HepG2 (cell line): ENCODE data around the gene PLA2G4B. TPM values are rescaled to one million over a fixed set of nuclear protein-coding genes. Genes with fewer than 3 reads are reported as not detected.

Source experiments
- CHD4 ChIP-seq: fragments of 200-600 bp; sonication (generic); IDR thresholded peaks from 2 replicates; pipeline ENCODE4 v1.7.0; 2017; ENCODE audit warnings: mild to moderate bottlenecking, low read length, borderline replicate concordance
- HIVEP1 ChIP-seq: sonication (generic); formaldehyde crosslinking; IDR thresholded peaks from 2 replicates; pipeline ENCODE4 v1.4.0; 2020; ENCODE audit warnings: mild to moderate bottlenecking, missing genetic modification reagents
- HNF4G ChIP-seq, 2 experiments: sonication (generic) in 1 of 2; formaldehyde crosslinking in 1 of 2; IDR thresholded peaks; 2 replicates each; pipeline versions ENCODE4 v1.4.0 to v1.6.1; 2011 to 2020; ENCODE audit warnings: borderline replicate concordance in 2 of 2, low read depth in 2 of 2, mild to moderate bottlenecking in 2 of 2, low read length in 1 of 2, missing genetic modification reagents in 1 of 2, moderate library complexity in 1 of 2
- IRF2 ChIP-seq: IDR thresholded peaks from 2 replicates; pipeline ENCODE4 v1.6.1; 2018; ENCODE audit warnings: missing genetic modification reagents, missing compliant biosample characterization
- IRF9 ChIP-seq: sonication (generic); formaldehyde crosslinking; IDR thresholded peaks from 2 replicates; pipeline ENCODE4 v1.8.0; 2022; ENCODE audit warnings: missing genetic modification reagents, mild to moderate bottlenecking, borderline replicate concordance
- MBNL3 ChIP-seq: fragments of 250-450 bp; sonication (Bioruptor Pico); conservative IDR thresholded peaks from 2 replicates; pipeline ENCODE4 v1.8.0; 2022; ENCODE audit warnings: mild to moderate bottlenecking, inconsistent platforms
- MLXIP ChIP-seq: sonication (generic); formaldehyde crosslinking; IDR thresholded peaks from 2 replicates; pipeline ENCODE4 v1.9.0; 2021; ENCODE audit warnings: missing genetic modification reagents, borderline replicate concordance
- MXD1 ChIP-seq: sonication (generic); formaldehyde crosslinking; IDR thresholded peaks from 2 replicates; pipeline ENCODE4 v1.4.0; 2020; ENCODE audit warnings: mild to moderate bottlenecking, missing genetic modification reagents
- NFYC ChIP-seq: IDR thresholded peaks from 2 replicates; pipeline ENCODE4 v1.6.1; 2016; ENCODE audit warnings: missing genetic modification reagents, missing compliant biosample characterization
- PLRG1 ChIP-seq: fragments of 450-650 bp; conservative IDR thresholded peaks from 2 replicates; pipeline ENCODE4 v1.6.1; 2016
- PRMT3 ChIP-seq: sonication (generic); formaldehyde crosslinking; IDR thresholded peaks from 2 replicates; pipeline ENCODE4 v1.8.1; 2022; ENCODE audit warnings: low read depth, mild to moderate bottlenecking, moderate library complexity, missing genetic modification reagents, borderline replicate concordance
- RORA ChIP-seq: sonication (generic); formaldehyde crosslinking; IDR thresholded peaks from 2 replicates; pipeline ENCODE4 v1.5.0; 2020; ENCODE audit warnings: mild to moderate bottlenecking, missing genetic modification reagents, moderate library complexity
- SAP130 ChIP-seq: IDR thresholded peaks from 2 replicates; pipeline ENCODE4 v1.6.1; 2016; ENCODE audit warnings: low read depth
- SIN3B ChIP-seq: fragments of 150-350 bp; IDR thresholded peaks from 2 replicates; pipeline ENCODE4 v1.6.1; 2014; ENCODE audit warnings: low read length
- SSRP1 ChIP-seq: IDR thresholded peaks from 2 replicates; pipeline ENCODE4 v1.6.1; 2016; ENCODE audit warnings: control low read depth
- UBTF ChIP-seq: sonication (generic); formaldehyde crosslinking; IDR thresholded peaks from 2 replicates; pipeline ENCODE4 v1.4.0; 2020; ENCODE audit warnings: mild to moderate bottlenecking, missing genetic modification reagents
- ZNF276 ChIP-seq: sonication (generic); formaldehyde crosslinking; IDR thresholded peaks from 2 replicates; pipeline ENCODE4 v1.4.0; 2020; ENCODE audit warnings: mild to moderate bottlenecking, low read depth, missing genetic modification reagents
- ZNF543 ChIP-seq: sonication (generic); formaldehyde crosslinking; IDR thresholded peaks from 2 replicates; pipeline ENCODE4 v1.4.0; 2020; ENCODE audit warnings: mild to moderate bottlenecking, missing genetic modification reagents
- ZNF569 ChIP-seq: sonication (generic); formaldehyde crosslinking; IDR thresholded peaks from 2 replicates; pipeline ENCODE4 v1.5.0; 2020; ENCODE audit warnings: mild to moderate bottlenecking, missing genetic modification reagents, moderate library complexity, borderline replicate concordance
- polyA plus RNA-seq, 8 experiments: library from polyadenylated mRNA; depleted of rRNA in 3 of 8; stranded (reverse) in 7 of 8; unstranded in 1 of 8; fragments of >200 nt; fragmentation: Illumina TruSeq in 4 of 8; extraction: Trizol in 4 of 8; gene quantifications; 2 replicates each; pipeline versions ENCODE4 v1.2.1 to v1.2.3, GENCODE V29; 2011 to 2016; ENCODE audit warnings: low read depth in 4 of 8, missing spikeins in 1 of 8, mixed read lengths in 1 of 8; ENCODE audit not compliant: insufficient read depth in 1 of 8
- total RNA-seq, 5 experiments: library from RNA; depleted of rRNA; stranded (reverse); fragments of >200 nt; fragmentation: Illumina TruSeq; extraction: Trizol; gene quantifications; 2 replicates each; pipeline ENCODE4 v1.2.3, GENCODE V29; 2016; ENCODE audit warnings: low read depth in 1 of 5

The PLA2G4B gene
- total and polyA plus RNA-seq, 2 of the 13 experiments (the other 11 are each of a cell fraction or from before 2014, with no cell fraction given), result 5.1 to 8.0 TPM

- TF ChIP-seq IRF9 (no peak), SIN3B (no peak), HIVEP1 (CRISPR knock-in tag) (0 out of 2 replicates have a peak, but pooled peaks have one; percentile 33), SSRP1 (CRISPR knock-in tag) (no peak), ZNF276 (CRISPR knock-in tag) (no peak), MXD1 (0 out of 2 replicates have a peak, but pooled peaks have one; percentile 24), NFYC (CRISPR knock-in tag) (no peak), PRMT3 (CRISPR knock-in tag) (no peak), ZNF569 (CRISPR knock-in tag) (no peak), MLXIP (CRISPR knock-in tag) (no peak), CHD4 (no peak), HNF4G (IDR thresholded peaks at IDR 0.05; ENCODE audit: borderline replicate concordance, low read depth, low read length) (no peak), HNF4G (CRISPR knock-in tag; IDR thresholded peaks at IDR 0.05; ENCODE audit: borderline replicate concordance, low read depth) (no peak), MBNL3 (CRISPR knock-in tag) (no peak), IRF2 (CRISPR knock-in tag) (0 out of 2 replicates have a peak, but pooled peaks have one; percentile 22), RORA (CRISPR knock-in tag) (no peak), SAP130 (0 out of 2 replicates have a peak, but pooled peaks have one; percentile 16), ZNF543 (CRISPR knock-in tag) (no peak), UBTF (CRISPR knock-in tag) (no peak), PLRG1 (no peak)
Observed at GRCh38 chr15:41811432-41812195, 27.0 kb upstream of the PLA2G4B start (continued).
